Activated naive CD8-positive, alpha-beta T cell (primary cell): ENCODE data around the gene RABGAP1L.
"Not testable (repeated sequence)": the region's sequence is repeated elsewhere in the genome, so short reads cannot be mapped to it uniquely, and the experiment has no call there.

Experiments
- H3K27ac Mint-ChIP-seq: one replicate; pipeline ENCODE4 v1.8.0; 2021; ENCODE audit warnings: mixed read lengths
- H3K27me3 Mint-ChIP-seq: one replicate; pipeline ENCODE4 v1.8.0; 2021; ENCODE audit warnings: mixed read lengths
- H3K36me3 Mint-ChIP-seq: one replicate; pipeline ENCODE4 v1.8.0; 2021; ENCODE audit warnings: mixed read lengths
- H3K4me1 Mint-ChIP-seq: one replicate; pipeline ENCODE4 v1.8.0; 2021; ENCODE audit warnings: low read depth, mixed read lengths
- H3K4me3 Mint-ChIP-seq: one replicate; pipeline ENCODE4 v1.8.0; 2021; ENCODE audit warnings: mild to moderate bottlenecking, mixed read lengths
- H3K9me3 Mint-ChIP-seq: one replicate; pipeline ENCODE4 v1.8.0; 2021; ENCODE audit warnings: low read depth, mixed read lengths

RABGAP1L gene

DNA sequence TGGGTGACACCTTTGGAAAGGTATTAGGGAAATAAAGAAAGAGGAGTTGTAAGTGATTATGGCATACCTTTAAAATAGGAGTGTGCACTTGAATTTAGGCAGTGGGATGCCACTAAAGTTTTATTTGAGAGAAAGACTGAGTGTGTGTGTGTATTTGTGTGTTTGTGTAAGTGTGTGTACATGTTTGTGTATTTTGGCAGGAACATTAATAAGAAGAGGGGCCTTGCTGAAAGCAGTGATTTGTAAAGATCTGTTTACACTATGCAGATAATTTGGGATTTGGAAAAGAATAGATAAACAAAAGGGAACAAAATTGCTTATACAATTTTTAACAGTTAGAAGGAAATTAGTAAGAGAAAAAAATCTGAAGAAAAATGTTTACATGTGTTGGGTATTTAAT, 409.2 kb downstream of the RABGAP1L start:
- H3K36me3 Mint-ChIP-seq, result peaks cover 43% of the 10 kb centered on the region
- peaks cover 16% of the 10 kb centered on the region for H3K9me3 Mint-ChIP-seq
- no peaks in the 10 kb centered on the region for H3K4me1 Mint-ChIP-seq
- H3K27me3 Mint-ChIP-seq, result no peaks in the 10 kb centered on the region
- H3K27ac Mint-ChIP-seq, result no peak overlapping the region
- no peak overlapping the region for H3K4me3 Mint-ChIP-seq

DNA sequence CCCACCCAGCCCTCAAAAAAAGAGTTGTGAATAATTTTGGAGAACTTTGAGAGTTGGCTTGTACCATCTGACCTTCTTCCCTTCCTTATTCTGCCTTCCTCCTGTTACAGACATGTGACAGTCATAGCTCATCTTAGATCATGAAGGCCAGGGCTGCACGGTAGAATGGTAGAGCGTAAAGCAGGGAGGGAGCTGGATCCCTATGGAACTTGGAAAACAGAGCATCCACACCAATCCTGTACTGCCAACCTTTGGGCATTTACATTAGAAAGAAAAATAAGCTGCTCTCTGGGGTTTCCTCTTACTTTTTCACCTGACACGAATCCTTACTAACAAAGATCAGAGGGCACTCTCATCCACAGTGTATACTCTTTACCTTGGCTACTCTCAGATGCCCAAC, 409.9 kb downstream of the RABGAP1L start:
- Mint-ChIP-seq H3K4me3 (no peak overlapping the region), H3K4me1 (no peaks in the 10 kb centered on the region), H3K36me3 (peaks cover 47% of the 10 kb centered on the region), H3K9me3 (peaks cover 18% of the 10 kb centered on the region), H3K27me3 (no peaks in the 10 kb centered on the region), H3K27ac (no peak overlapping the region)

DNA sequence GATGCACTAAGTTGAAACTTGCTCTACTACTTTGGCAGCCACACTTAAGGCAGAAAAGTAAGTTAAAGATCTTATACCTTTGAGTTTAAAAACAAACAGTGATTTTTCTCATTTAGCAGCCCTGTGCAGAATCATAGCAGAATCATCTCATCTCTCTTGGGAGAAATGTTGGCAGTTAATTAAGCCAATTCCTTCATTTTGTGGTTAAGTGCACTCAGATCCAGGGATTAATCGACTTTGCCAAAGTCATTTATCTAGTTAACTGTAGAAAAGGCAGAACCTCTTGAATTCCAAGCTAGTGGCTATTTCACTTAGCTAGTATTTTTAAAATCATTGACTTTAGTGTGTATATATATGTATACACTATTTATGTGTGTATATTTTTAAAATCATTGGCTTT, 413.5 kb downstream of the RABGAP1L start:
- Mint-ChIP-seq H3K4me3 (no peak overlapping the region), H3K9me3 (peaks cover 25% of the 10 kb centered on the region), H3K4me1 (no peaks in the 10 kb centered on the region), H3K36me3 (peaks cover 50% of the 10 kb centered on the region), H3K27me3 (no peaks in the 10 kb centered on the region), H3K27ac (no peak overlapping the region)

- not testable (repeated sequence) for H3K4me3 Mint-ChIP-seq, H3K4me1 Mint-ChIP-seq, H3K27me3 Mint-ChIP-seq, H3K27ac Mint-ChIP-seq
- H3K9me3 Mint-ChIP-seq, result peaks cover 14% of the 10 kb centered on the region
- H3K36me3 Mint-ChIP-seq, result peaks cover 38% of the 10 kb centered on the region
These were observed 416.8 kb downstream of the RABGAP1L start for GRCh38 chr1:174576120-174576519.

DNA sequence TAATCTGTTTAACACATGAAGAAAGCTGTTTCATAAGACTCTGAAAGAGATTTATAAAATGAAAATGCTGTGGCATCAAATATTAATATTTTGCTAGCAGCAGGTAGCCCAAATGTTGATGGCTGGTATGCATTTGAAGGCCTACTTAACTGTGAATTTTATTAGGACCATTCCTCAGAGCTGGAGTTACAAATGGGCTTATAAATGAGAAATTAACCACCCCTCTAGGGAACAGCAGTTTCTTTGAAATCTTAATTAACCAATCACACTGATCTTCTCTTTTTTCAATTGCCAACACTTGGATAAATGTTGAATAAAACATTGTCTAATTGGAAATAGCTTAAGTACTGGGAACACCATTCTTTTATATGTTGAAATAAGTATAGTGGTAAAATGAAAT, 418.4 kb downstream of the RABGAP1L start:
- Mint-ChIP-seq H3K36me3 (peaks cover 34% of the 10 kb centered on the region), H3K27me3 (no peaks in the 10 kb centered on the region), H3K27ac (no peak overlapping the region)

GRCh38 chr1:174580801-174581200, 421.5 kb downstream of the RABGAP1L start:
- peaks cover 1% of the 10 kb centered on the region for H3K4me1 Mint-ChIP-seq
- no peak overlapping the region for H3K4me3 Mint-ChIP-seq
- H3K27me3 Mint-ChIP-seq, result no peaks in the 10 kb centered on the region
- H3K27ac Mint-ChIP-seq, result no peak overlapping the region
- peaks cover 3% of the 10 kb centered on the region for H3K9me3 Mint-ChIP-seq
- peaks cover 33% of the 10 kb centered on the region for H3K36me3 Mint-ChIP-seq

More for the DNA sequence above, 418.4 kb downstream of the RABGAP1L start:
- H3K9me3 Mint-ChIP-seq, result peaks cover 9% of the 10 kb centered on the region
- H3K4me3 Mint-ChIP-seq, result no peak overlapping the region
- no peaks in the 10 kb centered on the region for H3K4me1 Mint-ChIP-seq

DNA sequence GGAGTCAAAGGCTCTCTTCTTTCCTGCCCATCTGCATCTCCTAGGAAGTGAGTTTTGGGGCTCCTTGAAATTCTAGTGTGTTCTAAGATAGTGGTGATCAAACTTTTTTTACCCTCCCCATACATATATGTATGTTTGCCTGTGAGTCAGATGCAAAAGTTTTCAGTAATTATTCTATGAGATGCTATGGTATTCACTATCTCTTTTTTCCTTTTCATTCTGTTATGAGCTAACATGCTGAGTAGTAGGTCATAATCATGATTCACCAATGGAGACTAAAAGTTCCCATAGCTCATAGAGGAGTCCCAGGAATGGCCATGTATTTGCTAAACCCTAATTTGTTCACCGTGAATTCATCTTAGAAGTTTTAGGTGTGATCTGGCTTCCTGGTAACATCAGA, 424.0 kb downstream of the RABGAP1L start:
- no peak overlapping the region for H3K4me3 Mint-ChIP-seq
- H3K36me3 Mint-ChIP-seq, result peaks cover 29% of the 10 kb centered on the region
- peaks cover 1% of the 10 kb centered on the region for H3K4me1 Mint-ChIP-seq
- no peaks in the 10 kb centered on the region for H3K9me3 Mint-ChIP-seq
- no peaks in the 10 kb centered on the region for H3K27me3 Mint-ChIP-seq
- no peak overlapping the region for H3K27ac Mint-ChIP-seq

DNA sequence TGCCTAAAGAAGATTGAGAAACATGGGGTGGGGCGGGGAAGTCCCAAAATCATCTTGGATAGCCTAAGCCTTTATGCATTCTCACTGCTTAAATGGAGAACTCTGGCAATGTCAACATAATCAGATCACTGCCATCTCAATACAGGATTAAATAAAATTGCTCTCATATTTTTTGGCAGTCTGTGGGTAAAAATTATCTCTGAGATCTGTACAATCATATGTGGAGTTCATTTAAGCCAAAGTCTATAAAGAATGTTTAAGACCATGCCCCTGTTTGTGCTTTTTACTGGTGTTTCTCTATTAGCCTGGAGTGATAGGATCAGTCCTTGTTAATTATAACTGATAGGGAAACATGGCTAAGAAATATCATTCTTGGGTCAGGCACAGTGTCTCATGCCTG, 424.8 kb downstream of the RABGAP1L start:
- Mint-ChIP-seq H3K9me3 (peaks cover 6% of the 10 kb centered on the region), H3K4me1 (peaks cover 1% of the 10 kb centered on the region), H3K4me3 (no peak overlapping the region), H3K36me3 (peaks cover 33% of the 10 kb centered on the region), H3K27me3 (no peaks in the 10 kb centered on the region), H3K27ac (no peak overlapping the region)

DNA sequence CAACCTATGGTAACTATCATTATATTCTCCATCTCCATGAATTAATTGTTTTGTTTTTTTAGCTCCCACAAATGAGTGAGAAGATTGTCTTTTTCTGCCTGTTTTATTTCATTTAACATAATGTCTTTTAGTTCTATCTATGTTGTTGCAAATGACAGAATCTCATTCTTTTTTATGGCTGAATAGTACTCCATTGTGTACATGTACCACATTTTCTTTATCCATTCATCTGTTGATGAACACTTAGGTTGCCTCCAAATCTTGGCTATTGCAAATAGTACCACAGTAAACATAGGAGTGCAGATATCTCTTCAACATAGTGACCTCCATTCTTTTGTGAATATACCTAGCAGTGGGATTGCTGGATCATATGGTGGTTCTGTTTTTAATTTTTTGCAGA, 429.3 kb downstream of the RABGAP1L start:
- H3K27ac Mint-ChIP-seq, H3K27me3 Mint-ChIP-seq: not testable (repeated sequence)
- H3K36me3 Mint-ChIP-seq, result peaks cover 26% of the 10 kb centered on the region

GRCh38 chr1:174605198-174605597, 445.9 kb downstream of the RABGAP1L start:
- no peak overlapping the region for H3K4me3 Mint-ChIP-seq
- H3K4me1 Mint-ChIP-seq, result peaks cover 1% of the 10 kb centered on the region
- H3K27me3 Mint-ChIP-seq, result no peaks in the 10 kb centered on the region
- H3K27ac Mint-ChIP-seq, result no peak overlapping the region
- peaks cover 26% of the 10 kb centered on the region for H3K36me3 Mint-ChIP-seq
- H3K9me3 Mint-ChIP-seq, result peaks cover 20% of the 10 kb centered on the region

More for the DNA sequence above, 429.3 kb downstream of the RABGAP1L start:
- H3K4me1 Mint-ChIP-seq, H3K4me3 Mint-ChIP-seq: not testable (repeated sequence)
- H3K9me3 Mint-ChIP-seq, result peaks cover 11% of the 10 kb centered on the region

DNA sequence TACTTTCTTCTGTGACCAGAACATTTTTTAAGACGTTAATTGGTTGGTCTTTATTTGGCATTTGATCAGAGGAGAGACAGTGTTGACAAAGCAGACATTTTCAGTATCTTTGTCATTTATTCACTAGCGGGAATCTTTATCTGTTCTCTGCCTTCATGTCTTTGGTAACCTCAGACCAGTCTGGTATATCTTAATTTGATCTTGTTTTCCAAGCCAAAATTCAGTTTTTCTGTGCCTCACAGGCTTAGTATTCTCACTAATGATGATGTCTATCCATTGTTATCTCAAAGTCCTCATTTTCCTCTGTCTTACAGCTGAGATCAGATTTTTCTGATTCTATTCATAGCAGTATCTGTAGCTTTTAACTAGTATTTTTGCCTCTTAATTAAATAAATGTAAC, 447.2 kb downstream of the RABGAP1L start:
- H3K27me3 Mint-ChIP-seq, result no peaks in the 10 kb centered on the region
- peaks cover 1% of the 10 kb centered on the region for H3K4me1 Mint-ChIP-seq
- no peak overlapping the region for H3K4me3 Mint-ChIP-seq
- peaks cover 25% of the 10 kb centered on the region for H3K36me3 Mint-ChIP-seq
- H3K9me3 Mint-ChIP-seq, result peaks cover 16% of the 10 kb centered on the region
- no peak overlapping the region for H3K27ac Mint-ChIP-seq

DNA sequence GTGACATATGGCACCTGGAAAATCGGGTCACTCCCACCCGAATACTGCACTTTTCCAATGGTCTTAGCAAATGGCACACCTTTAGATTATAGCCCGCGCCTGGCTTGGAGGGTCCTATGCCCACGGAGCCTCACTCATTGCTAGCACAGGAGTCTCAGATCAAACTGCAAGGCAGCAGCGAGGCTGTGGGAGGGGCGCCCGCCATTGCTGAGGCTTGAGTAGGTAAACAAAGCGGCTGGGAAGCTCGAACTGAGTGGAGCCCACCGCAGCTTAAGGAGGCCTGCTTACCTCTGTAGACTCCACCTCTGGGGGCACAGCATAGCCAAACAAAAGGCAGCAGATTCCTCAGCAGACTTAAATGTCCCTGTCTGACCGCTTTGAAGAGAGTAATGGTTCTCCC, 458.6 kb downstream of the RABGAP1L start:
- not testable (repeated sequence) for H3K4me3 Mint-ChIP-seq, H3K4me1 Mint-ChIP-seq, H3K27ac Mint-ChIP-seq, H3K27me3 Mint-ChIP-seq, H3K9me3 Mint-ChIP-seq
- H3K36me3 Mint-ChIP-seq, result peaks cover 22% of the 10 kb centered on the region

GRCh38 chr1:174623324-174624035, 464.2 kb downstream of the RABGAP1L start:
- Mint-ChIP-seq H3K9me3 (peaks cover 10% of the 10 kb centered on the region), H3K4me3 (no peak overlapping the region), H3K4me1 (no peaks in the 10 kb centered on the region), H3K27me3 (no peaks in the 10 kb centered on the region), H3K27ac (no peak overlapping the region), H3K36me3 (peaks cover 25% of the 10 kb centered on the region)

DNA sequence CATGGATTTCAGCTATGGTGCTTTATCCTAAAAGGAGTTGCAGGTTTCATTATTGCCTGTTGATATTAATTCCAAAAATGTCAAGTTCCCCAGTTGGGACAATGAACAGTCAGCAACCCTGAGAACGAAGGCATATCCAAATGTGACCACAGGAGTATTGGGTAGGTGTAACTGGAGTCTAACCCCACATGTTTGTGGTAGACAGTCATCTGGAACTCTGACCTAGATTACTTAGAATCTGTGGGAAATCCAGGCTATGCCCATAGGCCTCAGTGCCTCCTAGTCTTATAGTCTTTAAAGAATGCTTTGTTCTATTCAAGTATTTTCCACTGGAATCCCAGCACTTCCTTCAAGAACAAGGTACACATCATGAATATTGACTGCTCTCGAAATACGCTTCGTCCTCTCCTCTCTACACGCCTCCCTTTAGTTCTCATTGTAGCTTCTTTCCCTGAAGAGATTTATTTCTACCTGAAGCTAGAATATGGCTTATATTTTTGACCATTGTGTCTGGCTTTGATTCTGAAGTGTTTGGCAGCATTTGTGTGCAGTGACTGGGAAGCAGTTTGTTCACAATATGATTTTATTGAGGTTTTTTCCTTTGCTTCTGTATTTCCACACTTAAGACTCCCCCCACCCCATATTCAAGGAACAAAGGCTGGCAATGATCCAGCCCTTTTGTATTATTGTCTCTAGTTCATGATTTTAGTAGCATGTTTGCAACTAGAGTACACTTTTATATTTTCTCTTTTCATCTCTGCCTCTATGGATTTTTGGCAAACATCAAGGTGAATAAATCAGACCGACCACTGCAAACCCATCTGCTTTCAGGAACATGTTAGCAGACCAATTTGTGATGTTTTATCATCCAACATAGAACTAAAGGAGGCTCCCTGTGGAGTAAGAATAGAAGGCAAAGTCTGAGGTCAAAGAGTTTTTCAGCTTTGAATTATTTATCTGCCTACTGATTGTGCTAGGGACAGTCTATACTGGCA, 467.0 kb downstream of the RABGAP1L start:
- no peaks in the 10 kb centered on the region for H3K4me1 Mint-ChIP-seq
- no peaks in the 10 kb centered on the region for H3K27me3 Mint-ChIP-seq

DNA sequence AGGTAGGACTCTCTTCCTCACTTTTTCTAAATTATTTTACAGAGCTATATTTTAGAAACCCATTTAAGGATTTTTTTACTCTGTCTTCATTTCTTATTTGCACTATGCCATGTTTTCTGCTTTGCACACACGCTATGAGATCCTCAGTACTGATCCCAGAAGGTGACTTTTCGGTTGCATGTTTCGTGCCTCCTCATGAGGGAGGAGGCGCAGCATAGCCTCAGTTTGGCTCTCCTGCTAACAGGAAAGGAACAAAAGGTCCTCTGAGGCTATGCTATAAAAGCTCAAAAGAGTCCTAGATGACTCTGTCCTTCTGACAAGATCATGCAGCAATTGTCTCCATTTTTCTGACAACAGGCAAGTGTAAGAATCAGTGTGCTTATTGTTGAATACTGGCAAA, 478.2 kb downstream of the RABGAP1L start:
- Mint-ChIP-seq H3K9me3 (peaks cover 4% of the 10 kb centered on the region), H3K36me3 (peaks cover 15% of the 10 kb centered on the region), H3K27ac (no peak overlapping the region), H3K27me3 (no peaks in the 10 kb centered on the region), H3K4me1 (no peaks in the 10 kb centered on the region), H3K4me3 (no peak overlapping the region)

More for the DNA sequence above, 467.0 kb downstream of the RABGAP1L start:
- H3K9me3 Mint-ChIP-seq, result peaks cover 8% of the 10 kb centered on the region
- H3K27ac Mint-ChIP-seq, result no peak overlapping the region
- no peak overlapping the region for H3K4me3 Mint-ChIP-seq
- peaks cover 26% of the 10 kb centered on the region for H3K36me3 Mint-ChIP-seq
